Measurements from ENCODE around the gene CRADD.

DNA sequence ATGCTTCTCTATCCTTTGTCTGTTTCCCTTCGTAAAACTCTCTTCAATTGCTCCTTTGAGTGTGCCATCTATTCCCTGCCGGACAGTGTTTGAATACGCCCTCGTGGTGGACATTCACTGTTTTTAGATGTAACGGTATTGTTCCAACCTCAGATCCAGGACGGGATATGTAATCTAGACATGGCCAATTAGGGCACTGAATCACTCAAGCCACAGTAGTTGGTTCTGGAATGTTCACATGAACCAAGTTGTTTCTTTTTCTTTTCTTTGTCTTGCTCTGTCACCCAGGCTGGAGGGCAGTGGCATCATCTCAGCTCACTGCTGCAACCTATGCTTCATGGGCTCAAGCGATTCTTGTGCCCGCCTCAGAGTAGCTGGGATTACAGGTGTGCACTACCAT, 267.0 kb downstream of the CRADD start:
- TF ChIP-seq CTCF (IDR thresholded peaks at IDR 0.05; ENCODE audit: extremely low read depth in 1 of 2, insufficient read depth in 1 of 2, low read depth in 1 of 2, low read length in 2 of 2), result no peak
- no peak for TF ChIP-seq MYC (IDR thresholded peaks at IDR 0.05; ENCODE audit: low read depth, low read length)
- TF ChIP-seq POLR2A (IDR thresholded peaks at IDR 0.05; ENCODE audit: low read depth, low read length), result no peak
- TF ChIP-seq FOS (IDR thresholded peaks at IDR 0.05; ENCODE audit: borderline replicate concordance, insufficient read depth, low read length), result no peak
- TF ChIP-seq EZH2 (IDR thresholded peaks at IDR 0.05; ENCODE audit: borderline replicate concordance, low read depth, low read length, severe bottlenecking), result no peak
- TF ChIP-seq POLR2AphosphoS5 (IDR thresholded peaks at IDR 0.05; ENCODE audit: insufficient read depth, low read depth, low read length), result no peak
- TF ChIP-seq, protein P1, sequence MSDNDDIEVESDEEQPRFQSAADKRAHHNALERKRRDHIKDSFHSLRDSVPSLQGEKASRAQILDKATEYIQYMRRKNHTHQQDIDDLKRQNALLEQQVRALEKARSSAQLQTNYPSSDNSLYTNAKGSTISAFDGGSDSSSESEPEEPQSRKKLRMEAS (IDR thresholded peaks at IDR 0.05; ENCODE audit: insufficient read depth, insufficient read length), result no peak
- TF ChIP-seq JUN (IDR thresholded peaks at IDR 0.05; ENCODE audit: borderline replicate concordance, insufficient read depth, insufficient read length, low read depth), result no peak
- TF ChIP-seq GATA2 (IDR thresholded peaks at IDR 0.05; ENCODE audit: insufficient read depth, insufficient read length, low read depth, low read length), result no peak
